Fibroblast of skin of back (primary cell): ENCODE measurements around the gene VIM.

Experiments used
- DNase-seq: peaks from one replicate; pipeline ENCODE4 v3.0.0-alpha.2; 2013

Gene VIM

DNA sequence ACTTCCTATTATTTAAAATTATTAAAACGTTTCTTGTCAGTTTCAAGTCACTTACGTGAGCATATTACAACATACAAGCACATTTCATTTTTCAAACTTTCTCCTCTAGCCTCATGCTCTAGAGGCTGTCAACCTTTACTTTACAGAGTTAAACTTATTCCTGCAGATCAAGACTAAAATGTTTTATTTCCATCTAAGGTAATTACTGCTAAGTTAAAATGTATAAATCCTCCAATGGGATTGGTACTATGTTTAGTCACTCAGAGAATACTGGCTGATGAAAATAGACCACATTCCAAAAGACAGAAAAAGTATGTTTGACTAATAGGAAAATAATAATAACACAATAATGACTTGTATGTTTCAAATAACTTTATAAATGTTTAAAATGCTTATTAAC, 18.2 kb upstream of the VIM start:
- peak; percentile 83 for DNase-seq

DNA sequence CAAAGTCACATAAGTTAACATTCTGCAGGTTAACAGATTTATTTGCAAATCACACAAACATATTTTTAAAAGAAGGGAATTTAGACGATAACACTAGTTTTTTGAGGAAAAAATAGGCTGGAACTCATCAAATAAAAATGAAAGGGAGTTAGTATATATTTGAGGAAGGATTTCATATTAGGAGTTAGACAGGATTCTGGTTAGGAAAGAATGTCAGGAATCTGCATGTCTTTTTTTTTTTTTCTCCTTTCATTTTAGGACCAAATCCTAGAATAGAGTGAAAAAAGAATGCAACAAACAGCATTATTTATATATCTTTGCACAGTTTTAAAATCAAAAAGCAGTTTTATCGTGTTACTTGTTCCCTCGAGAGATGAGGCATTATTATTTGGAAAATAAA, 17.7 kb upstream of the VIM start:
- peak; percentile 75 for DNase-seq

DNA sequence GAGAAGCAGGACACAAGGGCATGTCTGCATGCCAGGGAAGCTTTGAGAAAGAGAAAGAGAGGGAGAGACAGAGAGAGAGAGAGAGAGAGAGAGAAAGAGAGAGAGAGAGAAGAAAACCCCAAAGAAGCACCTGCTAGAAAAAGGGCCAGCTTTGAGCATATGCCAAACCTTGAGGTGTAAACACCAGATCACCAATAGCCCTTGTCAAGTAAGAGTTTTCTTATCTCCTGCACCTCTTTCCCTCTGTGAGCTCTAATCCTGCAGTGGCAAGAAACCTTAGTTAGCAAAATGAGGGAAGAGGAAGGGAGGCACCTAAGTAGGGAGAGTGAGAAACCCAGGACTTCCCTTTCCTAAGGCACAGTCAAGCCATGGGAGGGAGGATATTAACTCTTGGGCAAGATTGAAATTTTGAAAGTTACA, 15.2 kb upstream of the VIM start:
- no peak for DNase-seq

DNA sequence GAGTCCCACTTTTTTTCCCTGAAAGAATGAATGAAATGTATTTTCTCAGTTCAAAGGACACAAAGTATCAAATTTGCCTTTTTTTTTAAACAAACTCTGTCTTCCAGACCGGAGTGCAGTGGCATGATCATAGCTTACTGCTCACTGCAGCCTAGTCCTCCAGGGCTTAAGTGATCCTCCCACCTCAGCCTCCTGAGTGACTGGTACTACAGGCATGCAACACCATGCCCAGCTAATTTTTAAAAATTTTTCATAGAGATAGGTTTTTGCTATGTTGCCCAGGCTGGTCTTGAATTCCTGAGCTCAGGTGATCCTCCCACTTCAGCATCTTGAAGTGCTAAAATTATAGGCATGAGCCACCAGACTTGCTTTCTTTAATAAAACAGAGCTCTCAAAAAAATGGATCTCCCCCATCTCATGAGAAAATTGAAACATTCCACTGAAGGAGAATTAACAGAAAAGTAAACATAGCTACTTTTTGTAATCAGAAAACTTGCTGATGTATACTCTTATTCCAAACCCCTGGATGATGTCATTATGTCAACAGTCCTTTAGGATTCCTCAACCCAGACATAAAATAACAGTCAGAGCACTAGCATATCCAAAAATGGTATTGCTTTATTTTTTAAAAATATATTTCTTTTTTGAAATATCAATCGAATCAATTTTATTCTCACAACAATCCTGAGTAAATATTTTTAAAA, 14.2 kb upstream of the VIM start:
- DNase-seq: peak; percentile 93

DNA sequence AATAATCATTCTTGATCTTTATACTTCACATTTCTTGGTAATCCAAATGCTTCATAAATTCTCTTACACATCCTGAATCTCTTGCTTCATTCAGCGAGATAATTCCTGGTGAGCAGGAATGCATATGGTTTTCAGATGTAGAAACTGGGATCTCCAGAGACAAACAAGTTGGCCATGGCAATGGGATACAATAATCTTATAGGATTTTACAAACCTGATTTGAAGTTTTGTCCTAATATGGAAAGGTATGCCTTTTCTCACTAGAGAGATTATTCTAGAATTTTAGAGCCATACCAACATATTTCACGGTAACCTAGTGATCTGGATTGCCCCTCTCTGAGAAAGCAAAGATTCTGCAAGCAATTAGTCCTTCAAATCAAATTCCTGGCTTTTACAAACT, 13.5 kb upstream of the VIM start:
- peak; percentile 87 for DNase-seq

DNA sequence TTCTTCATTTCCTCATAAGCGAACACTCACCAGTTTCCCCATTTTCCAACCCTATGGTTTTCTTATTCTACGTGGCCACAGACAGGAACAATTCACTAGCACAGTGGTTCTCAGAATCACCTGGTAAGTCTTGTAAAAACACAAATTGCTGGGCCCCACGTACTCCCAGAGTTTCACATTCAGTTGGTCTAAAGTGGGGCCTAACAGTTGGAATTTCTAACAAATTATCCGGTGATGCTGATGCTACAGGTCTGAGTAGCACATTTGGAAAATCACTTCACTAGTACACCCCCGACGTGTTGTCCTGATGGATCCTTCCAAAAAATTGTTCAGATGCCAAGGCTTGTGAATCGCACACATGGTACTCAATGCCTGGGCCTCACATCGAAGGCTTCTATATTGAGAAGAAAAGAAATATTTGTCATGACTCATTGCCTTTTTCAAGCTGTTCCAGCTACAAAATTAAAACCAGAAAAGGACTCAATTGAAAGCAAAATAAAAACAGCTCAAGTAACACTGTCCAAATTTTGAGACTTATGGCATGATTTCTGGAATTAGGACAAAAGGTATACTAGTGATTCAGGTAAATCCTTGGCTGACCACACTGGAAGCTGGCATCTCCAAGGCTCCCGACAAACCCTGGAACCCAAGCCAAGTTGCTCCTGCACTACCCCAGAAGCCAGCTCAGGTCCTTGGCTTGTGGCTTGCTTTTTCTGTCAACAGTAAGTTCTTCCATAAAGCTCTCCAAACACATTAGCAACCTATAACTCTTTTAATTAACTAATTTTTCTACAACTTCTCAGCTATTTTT, 12.9 kb upstream of the VIM start:
- peak; percentile 99 for DNase-seq

DNA sequence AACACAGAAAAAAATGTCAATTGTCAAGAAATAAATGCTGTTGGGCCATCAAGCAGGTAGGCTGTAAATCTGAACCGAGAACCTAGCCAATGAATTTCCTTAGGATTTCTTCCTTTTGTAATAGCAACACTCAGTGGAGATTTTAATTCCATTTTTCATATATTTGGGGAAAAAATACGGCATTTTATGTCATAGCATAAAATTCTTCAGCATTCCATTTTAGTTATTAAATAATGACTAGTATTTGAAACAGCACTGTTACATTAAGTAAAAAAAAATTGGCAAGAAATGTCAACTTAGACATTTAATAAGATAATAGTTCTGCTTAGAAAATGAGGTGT, 12.3 kb upstream of the VIM start:
- no peak for DNase-seq

DNA sequence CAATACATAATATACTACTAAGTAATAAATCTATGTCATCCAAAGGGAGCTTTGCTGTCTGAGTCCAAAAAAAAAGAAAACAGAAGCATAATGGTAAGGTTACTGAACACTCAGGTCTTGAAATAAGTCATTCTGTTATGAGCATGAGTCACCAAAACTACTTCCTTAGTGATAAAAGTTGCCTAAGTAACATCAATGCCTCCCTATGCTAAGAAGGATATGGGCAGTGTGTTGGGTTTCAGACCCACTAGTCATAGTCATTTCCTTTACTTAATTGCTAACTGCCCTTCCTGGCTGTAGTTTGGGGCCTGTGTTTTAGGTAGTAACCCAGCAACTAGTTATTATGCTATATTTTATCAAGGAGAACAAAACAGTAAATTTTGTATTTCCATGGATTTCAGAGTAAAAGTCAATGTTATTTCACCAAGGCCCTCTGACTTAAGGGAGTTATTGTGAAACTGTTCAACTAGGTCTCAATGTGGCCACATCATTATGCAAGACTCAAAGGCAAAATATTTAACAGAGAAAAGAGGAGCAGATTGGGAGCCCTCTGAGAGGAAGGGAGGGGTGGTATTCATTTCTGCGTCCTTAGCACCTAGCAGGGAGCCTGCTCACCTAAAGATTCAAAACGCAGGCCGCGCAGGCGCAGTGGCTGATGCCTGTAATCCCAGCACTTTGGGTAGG, 11.7 kb upstream of the VIM start:
- peak; percentile 99 for DNase-seq

DNA sequence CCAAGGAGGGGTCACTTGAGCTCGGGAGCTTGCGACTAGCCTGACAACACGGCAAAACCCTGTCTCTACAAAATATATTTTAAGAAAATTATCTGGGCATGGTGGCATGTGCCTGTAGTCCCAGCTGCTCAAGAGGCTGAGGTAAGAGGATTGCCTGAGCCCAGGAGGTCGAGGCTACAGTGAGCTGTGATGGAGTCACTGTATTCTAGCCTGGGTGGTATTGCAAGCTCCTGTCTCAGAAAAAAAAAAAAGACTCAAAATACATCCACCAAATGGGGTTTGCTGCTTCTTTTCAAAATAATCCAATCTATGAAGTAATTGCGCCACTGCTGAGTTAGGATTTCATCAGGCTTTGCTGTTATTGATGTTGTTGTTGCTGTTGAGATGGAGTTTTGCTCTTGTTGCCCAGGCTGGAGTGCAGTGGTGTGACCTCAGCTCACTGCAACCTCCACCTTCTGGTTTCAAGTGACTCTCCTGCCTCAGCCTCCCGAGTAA, 11.1 kb upstream of the VIM start:
- DNase-seq: peak; percentile 47

DNA sequence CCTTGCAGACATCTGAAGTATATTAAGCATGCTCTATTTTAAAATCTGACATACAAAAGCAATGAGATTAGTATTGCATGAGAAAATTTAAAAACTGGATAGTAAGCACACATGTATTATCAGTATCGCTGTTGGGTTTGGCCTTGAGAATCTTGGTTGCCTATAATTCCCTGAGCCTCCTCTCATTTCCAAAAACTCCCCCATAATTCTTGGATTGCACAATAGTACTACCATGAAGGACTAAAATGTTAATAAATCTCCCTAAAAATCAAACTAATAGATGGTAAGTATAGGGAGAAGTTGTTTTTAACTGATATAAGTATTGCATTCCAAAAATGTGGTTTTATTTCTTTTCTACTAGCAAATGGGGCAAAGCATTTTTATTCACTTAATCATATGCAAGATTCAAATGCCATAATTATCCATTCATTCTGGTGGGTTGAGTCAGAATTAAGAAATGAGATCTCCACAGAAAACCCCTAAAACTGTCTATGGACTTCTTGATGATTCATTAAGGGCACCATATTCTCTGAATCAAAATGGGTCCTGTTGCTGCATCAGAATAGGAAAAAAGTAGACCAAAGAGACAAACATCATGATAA, 10.3 kb upstream of the VIM start:
- peak; percentile 96 for DNase-seq

DNA sequence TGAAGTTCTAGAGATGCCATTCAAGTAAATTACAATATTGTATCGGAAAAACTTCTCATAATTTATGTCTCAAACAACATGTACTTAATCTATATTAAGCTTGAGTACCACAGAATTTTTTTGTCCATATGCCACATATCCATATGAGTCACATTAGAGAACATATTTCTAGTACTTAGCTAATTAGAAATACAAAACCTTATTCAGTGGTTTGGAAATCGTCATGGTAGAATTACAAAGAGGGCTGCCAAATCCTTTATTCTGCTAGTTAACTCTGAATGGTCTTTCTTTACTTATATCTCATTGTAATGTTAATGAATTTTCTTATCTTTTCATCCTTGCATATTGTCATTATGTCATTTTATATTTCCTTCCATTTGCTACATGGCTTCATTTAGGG, 9.0 kb upstream of the VIM start:
- peak; percentile 85 for DNase-seq

DNA sequence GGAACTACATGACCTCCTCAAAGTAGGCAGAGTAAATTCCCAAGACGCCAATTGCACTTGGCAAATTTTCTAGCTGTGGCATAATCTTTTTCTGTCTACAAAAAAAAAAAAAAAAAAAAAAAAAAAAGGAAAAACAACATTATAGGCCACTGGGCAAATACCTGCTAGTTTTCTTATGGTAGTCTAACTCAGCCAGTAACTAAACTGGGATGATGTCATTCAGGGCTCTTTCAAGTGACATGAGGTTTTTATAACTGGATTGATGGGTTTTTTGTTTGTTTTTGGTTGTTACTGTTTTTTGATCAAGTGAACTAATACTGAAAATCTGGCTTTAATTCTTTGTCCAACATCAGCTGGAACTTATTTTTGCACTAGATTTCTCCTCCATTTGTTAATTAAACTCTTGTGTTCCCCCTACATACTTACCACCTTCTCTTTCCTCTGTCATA, 7.4 kb upstream of the VIM start:
- DNase-seq: peak; percentile 74

DNA sequence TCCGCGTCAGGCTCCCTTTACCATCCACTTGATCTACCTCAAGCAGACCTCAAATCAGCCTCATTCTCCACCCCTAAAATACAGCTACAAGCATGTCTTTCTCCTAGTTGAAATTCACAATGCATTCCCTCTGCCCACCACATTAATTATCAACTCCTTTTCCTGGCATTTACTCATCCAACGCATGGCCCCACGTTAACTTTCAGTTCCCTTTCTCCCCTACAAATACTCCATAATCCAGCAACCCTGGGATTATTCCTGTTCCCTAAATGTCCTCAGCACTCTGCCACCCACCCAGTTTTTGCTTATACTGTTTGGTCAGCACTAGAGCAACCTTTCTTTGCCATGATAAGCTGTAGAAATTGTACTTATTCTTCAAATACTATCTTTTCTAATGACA, 5.7 kb upstream of the VIM start:
- DNase-seq: no peak

DNA sequence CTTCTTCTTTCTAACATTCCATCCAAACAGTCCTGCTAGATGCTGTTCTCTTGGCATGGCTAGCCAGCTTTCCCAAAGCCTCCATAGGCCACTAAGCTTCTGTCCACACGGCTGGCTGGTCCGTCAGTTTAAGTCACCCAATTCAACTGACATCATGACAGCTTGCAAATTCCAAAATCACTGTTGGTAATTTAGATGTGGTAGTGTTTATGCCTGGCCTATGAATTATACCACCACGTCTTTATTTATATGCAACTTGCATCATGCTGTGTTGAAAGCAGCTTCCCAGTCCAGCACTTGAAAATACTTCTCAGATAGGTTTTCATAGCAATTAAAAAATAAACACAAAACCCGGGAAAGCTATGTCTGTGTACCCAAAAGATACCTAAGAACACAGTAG, 2.2 kb upstream of the VIM start:
- no peak for DNase-seq

DNA sequence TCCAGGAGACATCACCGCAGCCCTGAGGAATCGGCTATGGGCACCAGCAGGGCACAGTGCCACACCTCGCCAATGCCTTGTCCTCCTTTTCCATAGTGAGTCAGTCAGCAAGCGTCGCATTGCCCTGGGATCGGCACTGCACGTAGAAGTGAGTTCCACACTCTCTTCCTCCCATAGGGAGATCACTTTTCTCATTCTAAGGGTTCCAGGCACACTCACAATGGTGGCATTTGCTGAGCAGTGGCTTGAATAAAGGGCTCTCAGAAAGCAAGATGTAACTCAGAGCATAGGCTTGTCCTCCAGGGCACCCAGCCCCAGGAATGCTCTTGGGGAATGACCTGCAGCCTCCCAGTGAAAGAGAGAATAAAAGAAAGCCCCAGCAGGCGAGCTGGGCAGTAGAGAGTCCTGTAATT, 1.1 kb upstream of the VIM start:
- no peak for DNase-seq

DNA sequence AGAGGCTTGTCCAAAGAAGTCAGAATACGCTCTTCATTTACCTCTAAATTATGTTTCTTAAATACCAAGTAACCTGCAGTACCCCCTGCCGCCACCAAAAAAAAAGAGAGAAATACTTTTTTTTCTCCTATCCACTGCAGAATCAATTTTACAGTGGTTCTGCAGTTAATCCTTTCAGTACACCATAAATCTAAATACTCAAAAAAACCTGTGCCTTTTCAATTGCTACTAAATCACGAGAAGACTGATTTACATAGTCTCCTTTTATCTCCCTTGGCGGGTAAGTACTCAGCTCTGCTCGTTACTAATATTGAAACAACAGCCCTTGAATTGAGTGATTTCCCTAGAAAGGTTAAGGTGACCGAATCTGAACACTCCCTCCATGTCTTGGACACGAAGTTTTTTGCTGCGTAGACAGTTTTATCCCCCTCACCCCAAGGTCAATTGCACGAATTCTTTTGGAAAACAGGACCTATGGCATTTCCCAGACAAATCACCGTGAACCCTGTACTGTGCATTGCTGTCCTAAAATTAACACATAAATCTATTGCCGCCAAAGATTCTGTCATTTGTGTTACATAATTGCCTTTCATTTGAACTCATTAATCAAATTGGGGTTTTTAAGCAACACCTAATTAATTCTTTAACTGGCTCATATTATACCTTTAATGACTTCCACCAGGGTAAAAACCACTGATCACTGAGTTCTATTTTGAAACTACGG, 512 bp upstream of the VIM start:
- peak; percentile 62 for DNase-seq

DNA sequence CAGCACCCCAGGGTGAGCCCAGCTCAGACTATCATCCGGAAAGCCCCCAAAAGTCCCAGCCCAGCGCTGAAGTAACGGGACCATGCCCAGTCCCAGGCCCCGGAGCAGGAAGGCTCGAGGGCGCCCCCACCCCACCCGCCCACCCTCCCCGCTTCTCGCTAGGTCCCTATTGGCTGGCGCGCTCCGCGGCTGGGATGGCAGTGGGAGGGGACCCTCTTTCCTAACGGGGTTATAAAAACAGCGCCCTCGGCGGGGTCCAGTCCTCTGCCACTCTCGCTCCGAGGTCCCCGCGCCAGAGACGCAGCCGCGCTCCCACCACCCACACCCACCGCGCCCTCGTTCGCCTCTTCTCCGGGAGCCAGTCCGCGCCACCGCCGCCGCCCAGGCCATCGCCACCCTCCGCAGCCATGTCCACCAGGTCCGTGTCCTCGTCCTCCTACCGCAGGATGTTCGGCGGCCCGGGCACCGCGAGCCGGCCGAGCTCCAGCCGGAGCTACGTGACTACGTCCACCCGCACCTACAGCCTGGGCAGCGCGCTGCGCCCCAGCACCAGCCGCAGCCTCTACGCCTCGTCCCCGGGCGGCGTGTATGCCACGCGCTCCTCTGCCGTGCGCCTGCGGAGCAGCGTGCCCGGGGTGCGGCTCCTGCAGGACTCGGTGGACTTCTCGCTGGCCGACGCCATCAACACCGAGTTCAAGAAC, 1.1 kb downstream of the VIM start:
- peak; percentile 96 for DNase-seq

DNA sequence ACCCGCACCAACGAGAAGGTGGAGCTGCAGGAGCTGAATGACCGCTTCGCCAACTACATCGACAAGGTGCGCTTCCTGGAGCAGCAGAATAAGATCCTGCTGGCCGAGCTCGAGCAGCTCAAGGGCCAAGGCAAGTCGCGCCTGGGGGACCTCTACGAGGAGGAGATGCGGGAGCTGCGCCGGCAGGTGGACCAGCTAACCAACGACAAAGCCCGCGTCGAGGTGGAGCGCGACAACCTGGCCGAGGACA, 1.6 kb downstream of the VIM start:
- DNase-seq: no peak

DNA sequence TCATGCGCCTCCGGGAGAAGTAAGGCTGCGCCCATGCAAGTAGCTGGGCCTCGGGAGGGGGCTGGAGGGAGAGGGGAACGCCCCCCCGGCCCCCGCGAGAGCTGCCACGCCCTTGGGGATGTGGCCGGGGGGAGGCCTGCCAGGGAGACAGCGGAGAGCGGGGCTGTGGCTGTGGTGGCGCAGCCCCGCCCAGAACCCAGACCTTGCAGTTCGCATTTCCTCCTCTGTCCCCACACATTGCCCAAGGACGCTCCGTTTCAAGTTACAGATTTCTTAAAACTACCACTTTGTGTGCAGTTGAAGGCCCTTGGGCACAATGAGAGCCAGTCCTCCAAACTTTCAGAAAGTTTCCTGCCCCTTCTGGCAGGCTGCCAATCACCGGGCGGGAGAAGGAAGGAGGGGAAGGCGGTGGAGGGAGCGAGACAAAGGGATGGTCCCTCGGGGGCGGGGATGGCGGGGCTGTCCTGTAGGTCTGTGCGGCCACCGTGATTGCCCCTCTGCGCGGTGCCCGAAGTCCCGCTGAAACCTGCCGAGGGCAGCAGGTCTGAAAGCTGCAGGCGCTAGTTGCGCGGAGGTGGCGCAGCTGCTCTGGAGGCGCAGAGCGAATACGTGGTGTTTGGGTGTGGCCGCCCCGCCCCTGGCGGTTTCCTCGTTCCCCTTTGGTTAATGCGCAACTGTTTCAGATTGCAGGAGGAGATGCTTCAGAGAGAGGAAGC, 2.1 kb downstream of the VIM start:
- peak; percentile 82 for DNase-seq

DNA sequence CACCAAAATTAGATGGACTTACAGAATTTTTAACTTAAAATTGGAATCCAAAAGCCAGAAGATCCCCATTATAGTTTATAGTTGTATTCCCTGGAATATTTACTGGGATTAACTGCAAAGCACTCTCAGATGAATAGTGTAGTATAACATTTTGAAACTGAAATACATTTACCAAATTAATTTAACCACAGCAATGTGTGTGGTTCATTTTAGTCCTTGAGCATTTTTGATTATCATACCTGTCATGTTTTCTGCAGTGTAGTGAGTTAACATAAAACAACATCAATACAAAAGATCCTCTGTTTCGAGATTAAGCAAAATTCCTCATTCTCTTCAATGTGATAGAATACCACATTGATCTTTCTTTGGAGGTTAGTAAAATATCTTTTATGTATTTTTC, 3.7 kb downstream of the VIM start:
- DNase-seq: no peak

DNA sequence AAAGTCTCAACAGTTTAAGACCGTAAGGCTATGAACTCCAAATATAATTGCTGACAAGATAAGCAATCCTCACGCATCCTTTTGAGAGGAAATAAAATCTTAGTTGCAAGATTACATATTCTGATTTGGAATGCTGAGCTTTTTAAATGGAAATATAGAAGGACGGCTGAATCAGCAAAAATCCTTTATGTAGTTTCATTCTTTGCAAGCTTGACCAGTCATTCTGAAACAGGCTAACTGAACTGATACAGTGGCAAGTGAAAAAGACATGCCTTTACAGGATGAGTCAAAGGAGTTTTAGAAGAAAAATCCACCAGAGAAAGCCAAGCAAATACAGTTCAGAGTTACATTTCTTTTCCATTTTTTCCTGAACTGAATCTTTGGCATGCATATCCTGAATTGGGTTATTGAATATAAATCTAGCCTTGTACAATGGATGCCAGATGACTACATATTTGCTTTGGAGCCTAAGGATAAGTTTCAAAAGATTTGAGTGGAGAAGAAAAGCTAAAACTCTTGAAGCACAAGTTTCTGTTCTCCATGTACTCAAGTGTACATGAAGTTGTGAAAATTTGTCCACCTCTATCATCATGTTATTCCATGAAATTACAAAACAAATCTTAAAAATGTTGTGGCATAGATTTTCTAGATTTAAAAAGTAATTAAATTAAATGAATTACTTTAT, 4.4 kb downstream of the VIM start:
- DNase-seq: no peak
